ENCODE results near the gene ERBB4.

The ERBB4 gene

GRCh38 chr2:212538305-212539071, at the start of gene ERBB4:
TSS of gene ERBB4 (minus strand) at chr2:212538802. CDS start at chr2:212538530, 272 bp downstream.
- DNase-seq (ENCODE audit: low spot score) = peak; percentile 17

GRCh38 chr2:212580117-212580516, 41.5 kb upstream of the ERBB4 start:
- DNase-seq (ENCODE audit: low spot score) = no peak

- no peak for DNase-seq (ENCODE audit: low spot score)
Measured at GRCh38 chr2:212556296-212556695, 17.7 kb upstream of the ERBB4 start.

GRCh38 chr2:212554233-212554632, 15.6 kb upstream of the ERBB4 start:
- DNase-seq (ENCODE audit: low spot score) = no peak

GRCh38 chr2:212549941-212550340, 11.3 kb upstream of the ERBB4 start:
- DNase-seq (ENCODE audit: low spot score) = no peak

GRCh38 chr2:212549463-212549862, 10.9 kb upstream of the ERBB4 start:
- DNase-seq (ENCODE audit: low spot score) = no peak

- peak; percentile 36 for DNase-seq (ENCODE audit: low spot score)
Measured at GRCh38 chr2:212548455-212548819, 9.8 kb upstream of the ERBB4 start.

- no peak for DNase-seq (ENCODE audit: low spot score)
Measured at GRCh38 chr2:212547716-212548454, 9.3 kb upstream of the ERBB4 start.

- DNase-seq (ENCODE audit: low spot score) = no peak
Measured at GRCh38 chr2:212546669-212547068, 8.1 kb upstream of the ERBB4 start.

- DNase-seq (ENCODE audit: low spot score) = no peak
Measured at GRCh38 chr2:212540341-212540740, 1.7 kb upstream of the ERBB4 start.

GRCh38 chr2:212539072-212539880, 674 bp upstream of the ERBB4 start:
- DNase-seq (ENCODE audit: low spot score) = peak; percentile 79

- peak; percentile 32 for DNase-seq (ENCODE audit: low spot score)
Measured at GRCh38 chr2:212537726-212538304, 787 bp downstream of the ERBB4 start.

GRCh38 chr2:212536817-212537725, 1.5 kb downstream of the ERBB4 start:
- DNase-seq (ENCODE audit: low spot score) = peak; percentile 24

GRCh38 chr2:212535996-212536816, 2.4 kb downstream of the ERBB4 start:
- peak; percentile 12 for DNase-seq (ENCODE audit: low spot score)

GRCh38 chr2:212534336-212534735, 4.3 kb downstream of the ERBB4 start:
- DNase-seq (ENCODE audit: low spot score) = no peak

GRCh38 chr2:212532585-212532984, 6.0 kb downstream of the ERBB4 start:
- no peak for DNase-seq (ENCODE audit: low spot score)

- no peak for DNase-seq (ENCODE audit: low spot score)
Measured at GRCh38 chr2:212532087-212532486, 6.5 kb downstream of the ERBB4 start.

GRCh38 chr2:212531499-212531898, 7.1 kb downstream of the ERBB4 start:
- no peak for DNase-seq (ENCODE audit: low spot score)

- no peak for DNase-seq (ENCODE audit: low spot score)
Measured at GRCh38 chr2:212530991-212531390, 7.6 kb downstream of the ERBB4 start.

- DNase-seq (ENCODE audit: low spot score) = no peak
Measured at GRCh38 chr2:212530373-212530772, 8.2 kb downstream of the ERBB4 start.
